Prostate gland (tissue), 2 donors: ENCODE data around the gene TMEM150B. TPM values are rescaled to one million over a fixed set of nuclear protein-coding genes. Genes with fewer than 3 reads are reported as not detected.

Experiments used
- DNase-seq: peaks from one replicate; pipeline ENCODE4 v3.0.0-alpha.2; 2019; ENCODE audit warnings: low spot score
- H3K27ac ChIP-seq, 2 donors: fragments of 200-600 bp; sonication (generic); 2 replicates each; pipeline ENCODE4 v1.5.1; 2017 to 2019
- H3K27me3 ChIP-seq: fragments of 200-600 bp; sonication (generic); replicated peaks from 2 replicates; pipeline ENCODE4 v1.5.1; 2019; ENCODE audit not compliant: insufficient read depth
- H3K36me3 ChIP-seq, 2 donors: fragments of 200-600 bp; sonication (generic); 1 replicate in 1 of 2; 2 replicates in 1 of 2; pipeline versions ENCODE4 v1.5.1 to v1.8.1; 2017 to 2019
- H3K4me1 ChIP-seq: fragments of 200-600 bp; sonication (generic); replicated peaks from 2 replicates; pipeline ENCODE4 v1.5.1; 2019
- H3K4me3 ChIP-seq, 2 donors: fragments of 200-600 bp; sonication (generic); 2 replicates each; pipeline ENCODE4 v1.5.1; 2017 to 2019
- H3K9me3 ChIP-seq: fragments of 200-600 bp; sonication (generic); 2 replicates; pipeline ENCODE4 v1.5.1; 2017
- POLR2A ChIP-seq: fragments of 450-650 bp; IDR thresholded peaks from one replicate; pipeline ENCODE4 v1.6.1; 2016; ENCODE audit warnings: antibody characterized with exemption, mild to moderate bottlenecking
- POLR2AphosphoS5 ChIP-seq: sonication (generic); formaldehyde crosslinking; IDR thresholded peaks from one replicate; pipeline ENCODE4 v1.6.1; 2017; ENCODE audit warnings: antibody characterized with exemption
- WGBS: methylation state at CpG from one replicate; pipeline ENCODE4 v1.1.5; 2018; 5-methylcytosine and 5-hydroxymethylcytosine counted together
- intact Hi-C: fragments of 100-400 bp; cut with DNase I; formaldehyde crosslinking; loops from one replicate; pipeline ENCODE4 v1.14.2; 2022
- total RNA-seq, 2 donors: library from RNA; depleted of rRNA; stranded (reverse); fragments of >200 nt; gene quantifications; one replicate each; pipeline ENCODE4 v1.1.0, GENCODE V29; 2016
- TF ChIP-seq, protein P1 (sequence below), 4 experiments: fragments of 200-600 bp in 2 of 4; fragments of 450-650 bp in 2 of 4; sonication (generic) in 2 of 4; IDR thresholded peaks; 1 replicate in 3 of 4; 2 replicates in 1 of 4; pipeline ENCODE4 v1.5.1; 2016 to 2019; ENCODE audit warnings: antibody characterized with exemption in 4 of 4, mild to moderate bottlenecking in 2 of 4, moderate library complexity in 2 of 4

The TMEM150B gene
- total RNA-seq, 2 donors from 2014 or later = not detected

DNA sequence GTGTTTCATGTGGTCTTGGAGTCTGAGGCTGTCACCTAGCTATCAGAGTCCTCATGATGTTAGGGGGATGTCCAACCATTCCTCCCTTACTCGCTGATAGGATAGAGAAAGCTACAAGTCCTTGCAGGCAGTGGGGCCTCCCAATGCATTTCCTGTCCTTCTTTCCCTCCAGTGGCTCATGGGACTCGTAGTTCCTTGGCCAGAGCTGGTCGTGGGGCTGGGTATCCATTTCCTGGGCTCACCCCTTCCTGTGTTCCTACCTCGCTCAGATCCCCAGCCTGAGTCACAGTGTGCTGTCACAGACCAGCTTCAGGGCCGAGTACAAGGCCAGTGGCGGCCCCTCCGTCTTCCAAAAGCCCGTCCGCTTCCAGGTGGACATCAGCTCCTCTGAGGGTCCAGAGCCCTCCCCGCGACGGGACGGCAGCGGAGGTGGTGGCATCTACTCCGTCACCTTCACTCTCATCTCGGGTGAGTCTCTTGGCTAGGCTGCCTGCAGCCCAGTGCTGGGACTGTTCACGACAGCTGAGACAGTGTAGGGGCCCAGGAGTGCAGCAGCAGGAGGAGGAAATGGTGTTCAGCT is 19.1 kb downstream of the TMEM150B start:
- Histone ChIP-seq H3K9me3 (no peaks in the 10 kb centered on the region), H3K4me1 (no peaks in the 10 kb centered on the region), H3K36me3 (no peaks in the 10 kb centered on the region), H3K4me3 (no peak overlapping the region), H3K27ac (no peak overlapping the region), H3K27me3 (no peaks in the 10 kb centered on the region)
- no peak for DNase-seq
- WGBS = 92% methylated on average over 17 of the region's 17 CpGs
- intact Hi-C loops = no loop called here
- TF ChIP-seq, protein P1, sequence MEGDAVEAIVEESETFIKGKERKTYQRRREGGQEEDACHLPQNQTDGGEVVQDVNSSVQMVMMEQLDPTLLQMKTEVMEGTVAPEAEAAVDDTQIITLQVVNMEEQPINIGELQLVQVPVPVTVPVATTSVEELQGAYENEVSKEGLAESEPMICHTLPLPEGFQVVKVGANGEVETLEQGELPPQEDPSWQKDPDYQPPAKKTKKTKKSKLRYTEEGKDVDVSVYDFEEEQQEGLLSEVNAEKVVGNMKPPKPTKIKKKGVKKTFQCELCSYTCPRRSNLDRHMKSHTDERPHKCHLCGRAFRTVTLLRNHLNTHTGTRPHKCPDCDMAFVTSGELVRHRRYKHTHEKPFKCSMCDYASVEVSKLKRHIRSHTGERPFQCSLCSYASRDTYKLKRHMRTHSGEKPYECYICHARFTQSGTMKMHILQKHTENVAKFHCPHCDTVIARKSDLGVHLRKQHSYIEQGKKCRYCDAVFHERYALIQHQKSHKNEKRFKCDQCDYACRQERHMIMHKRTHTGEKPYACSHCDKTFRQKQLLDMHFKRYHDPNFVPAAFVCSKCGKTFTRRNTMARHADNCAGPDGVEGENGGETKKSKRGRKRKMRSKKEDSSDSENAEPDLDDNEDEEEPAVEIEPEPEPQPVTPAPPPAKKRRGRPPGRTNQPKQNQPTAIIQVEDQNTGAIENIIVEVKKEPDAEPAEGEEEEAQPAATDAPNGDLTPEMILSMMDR (IDR thresholded peaks at IDR 0.05) = no peak

DNA sequence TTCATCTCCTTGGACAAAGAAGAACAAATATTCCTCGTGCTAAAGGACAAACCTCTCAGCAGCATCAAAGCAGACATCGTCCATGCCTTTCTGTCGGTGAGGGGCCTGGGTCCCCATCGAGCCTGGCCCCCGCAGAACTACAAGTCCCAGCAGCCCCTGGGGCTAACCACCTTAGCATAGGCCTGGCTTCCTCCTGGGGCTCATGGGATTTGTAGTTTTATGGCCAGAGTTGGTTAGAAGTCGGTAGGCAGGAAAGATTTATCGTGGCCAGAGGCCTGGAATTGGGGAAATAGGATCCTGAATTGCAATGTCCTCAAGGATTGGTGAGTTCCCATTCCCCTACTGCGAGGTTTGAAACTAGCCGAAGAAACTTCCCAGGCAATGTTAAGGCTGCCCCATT is 19.6 kb downstream of the TMEM150B start:
- Histone ChIP-seq H3K27ac (no peak overlapping the region), H3K9me3 (no peaks in the 10 kb centered on the region), H3K4me1 (no peaks in the 10 kb centered on the region), H3K4me3 (no peak overlapping the region), H3K36me3 (no peaks in the 10 kb centered on the region), H3K27me3 (no peaks in the 10 kb centered on the region)
- TF ChIP-seq POLR2A = no peak
- TF ChIP-seq, protein P1 (IDR thresholded peaks at IDR 0.05) = no peak
- peak; percentile 44 for TF ChIP-seq POLR2AphosphoS5
- 84% methylated on average over 9 of the region's 9 CpGs for WGBS
- intact Hi-C loops = no loop called here
- DNase-seq = no peak

DNA sequence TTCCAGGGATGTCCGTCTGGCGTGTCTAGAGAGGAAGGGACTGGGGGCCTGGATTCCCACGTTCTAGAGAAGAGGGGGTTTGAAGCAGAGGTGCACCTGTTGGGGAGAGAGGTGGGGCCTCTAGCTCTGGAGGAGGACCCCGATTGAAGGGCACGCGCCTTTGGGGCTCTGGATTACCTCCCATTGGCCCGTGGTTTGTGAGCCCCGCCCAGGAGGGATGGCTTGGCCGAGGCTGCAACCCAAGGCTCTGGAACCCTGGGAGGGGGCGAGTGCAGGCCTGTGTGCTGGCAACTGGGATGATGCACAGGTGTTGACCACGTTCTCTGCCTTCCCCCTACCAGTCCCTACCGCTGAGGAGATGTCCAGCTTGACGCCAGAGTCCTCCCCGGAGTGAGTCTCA is 20.2 kb downstream of the TMEM150B start:
- H3K4me1 ChIP-seq = no peaks in the 10 kb centered on the region
- H3K36me3 ChIP-seq = no peaks in the 10 kb centered on the region
- no peaks in the 10 kb centered on the region for H3K27me3 ChIP-seq
- H3K4me3 ChIP-seq = no peak overlapping the region
- no peak overlapping the region for H3K27ac ChIP-seq
- intact Hi-C loops = loop anchor here (5.0 kb wide), 2 partner anchors 37 to 82 kb away; partner anchors contain the start of gene RPL28
- no peak for DNase-seq
- no peak for TF ChIP-seq POLR2A
- TF ChIP-seq, protein P1 (IDR thresholded peaks at IDR 0.05) = no peak
- no peak for TF ChIP-seq POLR2AphosphoS5
- no peaks in the 10 kb centered on the region for H3K9me3 ChIP-seq
- whole genome bisulfite sequencing = 74% methylated on average over 14 of the region's 14 CpGs

DNA sequence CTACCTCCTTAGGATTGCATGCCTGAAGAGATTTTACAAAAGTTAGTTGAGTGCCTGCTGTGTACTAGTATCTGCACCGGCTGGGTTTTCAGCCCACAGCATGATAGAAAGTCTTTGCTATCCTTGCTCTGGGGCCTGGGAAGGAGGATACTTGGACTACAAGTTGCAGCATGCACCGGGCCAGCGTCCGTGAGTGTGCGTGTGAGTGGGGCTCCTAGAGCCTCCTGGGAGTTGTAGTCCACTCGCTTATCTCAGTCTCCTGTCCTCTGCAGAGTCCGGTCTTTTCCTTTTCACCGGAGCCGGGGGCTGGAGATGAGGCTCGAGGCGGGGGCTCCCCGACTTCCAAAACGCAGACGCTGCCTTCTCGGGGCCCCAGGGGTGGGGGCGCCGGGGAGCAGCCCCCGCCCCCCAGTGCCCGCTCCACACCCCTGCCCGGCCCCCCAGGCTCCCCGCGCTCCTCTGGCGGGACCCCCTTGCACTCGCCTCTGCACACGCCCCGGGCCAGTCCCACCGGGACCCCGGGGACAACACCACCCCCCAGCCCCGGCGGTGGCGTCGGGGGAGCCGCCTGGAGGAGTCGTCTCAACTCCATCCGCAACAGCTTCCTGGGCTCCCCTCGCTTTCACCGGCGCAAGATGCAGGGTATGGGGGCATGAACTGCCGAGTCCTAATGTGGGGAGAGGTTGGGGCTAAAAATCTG is 20.7 kb downstream of the TMEM150B start:
- no peak overlapping the region for H3K4me3 ChIP-seq
- intact Hi-C loops = loop anchor here (5.0 kb wide), 2 partner anchors 38 to 83 kb away; partner anchors contain the start of gene RPL28
- H3K36me3 ChIP-seq = no peaks in the 10 kb centered on the region
- WGBS = 94% methylated on average over 22 of the region's 39 CpGs
- H3K27ac ChIP-seq = no peak overlapping the region
- no peaks in the 10 kb centered on the region for H3K27me3 ChIP-seq
- H3K4me1 ChIP-seq = no peaks in the 10 kb centered on the region
- TF ChIP-seq POLR2AphosphoS5 (no peak), POLR2A (no peak)
- TF ChIP-seq, protein P1 (IDR thresholded peaks at IDR 0.05) = no peak
- DNase-seq = no peak
- no peaks in the 10 kb centered on the region for H3K9me3 ChIP-seq

DNA sequence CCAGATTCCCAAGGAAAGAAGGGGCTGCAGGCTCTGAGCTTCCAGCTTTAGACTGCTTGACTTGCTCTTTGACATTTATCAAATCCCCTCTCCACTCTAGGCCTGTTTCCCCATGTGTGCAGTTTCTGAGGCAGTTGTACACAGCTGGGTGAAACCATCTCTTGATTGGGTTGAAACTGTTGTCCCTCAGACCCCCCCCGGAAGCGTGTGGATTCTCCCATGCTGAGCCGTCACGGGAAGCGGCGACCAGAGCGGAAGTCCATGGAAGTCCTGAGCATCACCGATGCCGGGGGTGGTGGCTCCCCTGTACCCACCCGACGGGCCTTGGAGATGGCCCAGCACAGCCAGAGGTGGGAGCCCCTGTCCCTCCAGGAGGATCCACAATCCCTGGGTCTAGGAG is 21.7 kb downstream of the TMEM150B start:
- Histone ChIP-seq H3K36me3 (no peaks in the 10 kb centered on the region), H3K27me3 (no peaks in the 10 kb centered on the region), H3K27ac (no peak overlapping the region), H3K9me3 (no peaks in the 10 kb centered on the region), H3K4me3 (no peak overlapping the region), H3K4me1 (no peaks in the 10 kb centered on the region)
- TF ChIP-seq, protein P1 (IDR thresholded peaks at IDR 0.05) = no peak
- TF ChIP-seq POLR2AphosphoS5 (no peak), POLR2A (no peak)
- intact Hi-C loops = loop anchor here (5.0 kb wide), 2 partner anchors 39 to 84 kb away; partner anchors contain the start of gene RPL28
- 95% methylated on average over 10 of the region's 11 CpGs for WGBS
- no peak for DNase-seq
